ENCODE data around the gene PRUNE2. TPM values are rescaled to one million over a fixed set of nuclear protein-coding genes. Genes with fewer than 3 reads are reported as not detected.

PRUNE2 gene
- total and polyA plus RNA-seq, 4 donors: 38.1 to 558 (median 198) TPM

GRCh38 chr9:76567086-76567485 lies 338.8 kb downstream of the PRUNE2 start:
- Histone ChIP-seq H3K27ac (ENCODE audit: low read depth in 1 of 2, low read length in 2 of 2) (no peak overlapping the region), H3K36me3 (ENCODE audit: control insufficient read depth in 1 of 2, insufficient read depth in 2 of 2, low read length in 1 of 2) (no peaks in the 10 kb centered on the region), H3K9me3 (ENCODE audit: control insufficient read depth, low read length) (peaks cover 2% of the 10 kb centered on the region), H3K4me1 (ENCODE audit: control insufficient read depth in 1 of 2, insufficient read depth in 2 of 2, low read length in 2 of 2) (no peaks in the 10 kb centered on the region), H3K27me3 (ENCODE audit: control insufficient read depth in 1 of 2, insufficient read depth in 2 of 2, low read length in 1 of 2) (no peaks in the 10 kb centered on the region), H3K4me3 (ENCODE audit: low read length in 2 of 2) (no peak overlapping the region)
- DNase-seq (no peak), ATAC-seq (ENCODE audit: low FRiP score) (no peak)
- intact Hi-C loops (cut with DNase I): no loop called here
- 90 to 95% methylated on average over 2 of the region's 2 CpGs for whole genome bisulfite sequencing, 2 donors

DNA sequence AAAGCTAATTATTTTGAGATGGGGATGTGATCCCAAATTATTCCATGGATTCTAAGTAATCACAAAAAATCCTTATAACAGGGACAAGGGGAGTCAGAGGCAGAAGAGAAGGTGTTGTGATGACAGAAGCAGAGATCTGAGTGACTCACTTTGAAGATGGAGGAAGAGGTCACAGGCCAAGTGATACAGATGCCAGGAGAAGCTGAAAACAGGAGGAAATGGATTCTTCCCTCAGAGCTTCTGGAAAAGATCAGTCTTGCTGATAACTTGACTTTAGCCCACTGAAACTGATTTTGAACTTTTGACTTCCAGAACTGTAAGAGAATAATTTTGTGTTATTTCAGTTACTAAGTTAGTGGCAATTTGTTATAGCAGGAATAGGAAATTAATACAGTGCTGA lies 341.6 kb downstream of the PRUNE2 start:
- peaks cover 0 to 1% of the 10 kb centered on the region in 2 donors for H3K4me1 ChIP-seq (ENCODE audit: control insufficient read depth in 1 of 2, insufficient read depth in 2 of 2, low read length in 2 of 2)
- DNase-seq (no peak), ATAC-seq (ENCODE audit: low FRiP score) (no peak)
- H3K36me3 ChIP-seq (ENCODE audit: control insufficient read depth in 1 of 2, insufficient read depth in 2 of 2, low read length in 1 of 2): no peaks in the 10 kb centered on the region
- H3K4me3 ChIP-seq (ENCODE audit: low read length in 2 of 2): no peak overlapping the region
- H3K27ac ChIP-seq (ENCODE audit: low read depth in 1 of 2, low read length in 2 of 2): no peak overlapping the region
- intact Hi-C loops (cut with DNase I): no loop called here
- no peaks in the 10 kb centered on the region for H3K27me3 ChIP-seq (ENCODE audit: control insufficient read depth in 1 of 2, insufficient read depth in 2 of 2, low read length in 1 of 2)
- no peaks in the 10 kb centered on the region for H3K9me3 ChIP-seq (ENCODE audit: control insufficient read depth, low read length)

- Histone ChIP-seq H3K36me3 (ENCODE audit: control insufficient read depth in 1 of 2, insufficient read depth in 2 of 2, low read length in 1 of 2) (no peaks in the 10 kb centered on the region), H3K4me3 (ENCODE audit: low read length in 2 of 2) (no peak overlapping the region), H3K9me3 (ENCODE audit: control insufficient read depth, low read length) (no peaks in the 10 kb centered on the region), H3K4me1 (ENCODE audit: control insufficient read depth in 1 of 2, insufficient read depth in 2 of 2, low read length in 2 of 2) (peaks cover 0 to 1% of the 10 kb centered on the region in 2 donors), H3K27me3 (ENCODE audit: control insufficient read depth in 1 of 2, insufficient read depth in 2 of 2, low read length in 1 of 2) (no peaks in the 10 kb centered on the region), H3K27ac (ENCODE audit: low read depth in 1 of 2, low read length in 2 of 2) (no peak overlapping the region)
- intact Hi-C loops (cut with DNase I): no loop called here
- no peak for DNase-seq
- ATAC-seq (ENCODE audit: low FRiP score): peak; percentile 50
Measured at GRCh38 chr9:76562511-76562911, 343.4 kb downstream of the PRUNE2 start.

- H3K9me3 ChIP-seq (ENCODE audit: control insufficient read depth, low read length): no peaks in the 10 kb centered on the region
- DNase-seq (no peak), ATAC-seq (ENCODE audit: low FRiP score) (no peak)
- peaks cover 0 to 1% of the 10 kb centered on the region in 2 donors for H3K4me1 ChIP-seq (ENCODE audit: control insufficient read depth in 1 of 2, insufficient read depth in 2 of 2, low read length in 2 of 2)
- WGBS, 2 donors: 74 to 79% methylated on average over 1 of the region's 1 CpG
- H3K27me3 ChIP-seq (ENCODE audit: control insufficient read depth in 1 of 2, insufficient read depth in 2 of 2, low read length in 1 of 2): no peaks in the 10 kb centered on the region
- H3K4me3 ChIP-seq (ENCODE audit: low read length in 2 of 2): no peak overlapping the region
- no peak overlapping the region for H3K27ac ChIP-seq (ENCODE audit: low read depth in 1 of 2, low read length in 2 of 2)
- H3K36me3 ChIP-seq (ENCODE audit: control insufficient read depth in 1 of 2, insufficient read depth in 2 of 2, low read length in 1 of 2): no peaks in the 10 kb centered on the region
- intact Hi-C loops (cut with DNase I): no loop called here
Measured at GRCh38 chr9:76561900-76562299, 344.0 kb downstream of the PRUNE2 start.

Other genes starting within 250 kb of the PRUNE2 start
- gene PCA3, start 141.7 kb downstream of the PRUNE2 start, total RNA-seq: under 1 TPM; 0.32 to 0.81 TPM
- 1 to 10 TPM in 1 of 2 donors, not detected in 1; 2.0 TPM for gene PCA3, start 141.7 kb downstream of the PRUNE2 start, polyA plus RNA-seq
- gene FOXB2, start 113.5 kb upstream of the PRUNE2 start, total RNA-seq: not detected
- not detected for gene FOXB2, start 113.5 kb upstream of the PRUNE2 start, polyA plus RNA-seq